Endothelial cell of umbilical vein (primary cell): ENCODE measurements around the gene CHST14.

Source experiments
- CTCF ChIP-seq, 2 donors: IDR thresholded peaks; 1 replicate in 1 of 2; 2 replicates in 1 of 2; pipeline ENCODE4 v1.5.1; 2011; ENCODE audit warnings: low read length in 2 of 2, mild to moderate bottlenecking in 2 of 2, moderate library complexity in 2 of 2, control low read depth in 1 of 2, inconsistent platforms in 1 of 2, low read depth in 1 of 2; ENCODE audit not compliant: insufficient read depth in 1 of 2; ENCODE audit errors: extremely low read depth in 1 of 2
- EZH2 ChIP-seq: IDR thresholded peaks from 2 replicates; pipeline ENCODE4 v1.6.1; 2012; ENCODE audit warnings: borderline replicate concordance, low read depth, mild to moderate bottlenecking, moderate library complexity, low read length, inconsistent platforms; ENCODE audit not compliant: severe bottlenecking
- JUN ChIP-seq: IDR thresholded peaks from 2 replicates; pipeline ENCODE4 v1.6.1; 2011; ENCODE audit warnings: borderline replicate concordance, low read depth; ENCODE audit not compliant: insufficient read length, insufficient read depth
- MAX ChIP-seq: IDR thresholded peaks from 2 replicates; pipeline ENCODE4 v1.6.1; 2011; ENCODE audit not compliant: insufficient read depth, insufficient read length
- MYC ChIP-seq: IDR thresholded peaks from one replicate; pipeline ENCODE4 v1.6.1; 2011; ENCODE audit warnings: mild to moderate bottlenecking, low read depth, low read length
- POLR2A ChIP-seq: IDR thresholded peaks from 2 replicates; pipeline ENCODE4 v1.6.1; 2012; ENCODE audit warnings: low read depth, mild to moderate bottlenecking, control low read depth, low read length
- POLR2AphosphoS5 ChIP-seq: IDR thresholded peaks from 2 replicates; pipeline ENCODE4 v1.6.1; 2012; ENCODE audit warnings: low read depth, mild to moderate bottlenecking, control low read depth, low read length, moderate library complexity; ENCODE audit not compliant: insufficient read depth

DNA sequence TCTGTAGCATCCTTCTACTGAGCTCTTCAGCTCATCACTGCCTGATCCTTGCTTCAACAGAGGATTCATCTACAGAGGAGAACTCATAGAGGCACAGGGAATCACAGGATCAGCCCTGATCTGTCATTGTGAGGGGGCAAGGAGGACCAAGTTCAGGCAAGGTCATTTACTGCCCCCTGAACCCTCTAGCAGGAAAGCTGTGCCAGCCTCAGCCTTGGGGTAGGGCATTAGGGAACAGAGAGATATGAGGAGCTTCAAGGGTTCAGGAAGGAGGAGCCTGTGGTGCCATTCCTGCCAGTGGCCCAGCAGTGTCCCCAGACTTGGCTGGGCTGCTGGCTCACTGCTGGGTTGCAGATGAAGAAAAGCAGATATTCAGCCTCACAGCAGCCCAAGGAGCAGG is 8.2 kb downstream of the CHST14 start:
- TF ChIP-seq JUN = no peak
- TF ChIP-seq POLR2AphosphoS5 = no peak
- no peak for TF ChIP-seq POLR2A
- TF ChIP-seq CTCF (IDR thresholded peaks at IDR 0.05; ENCODE audit: extremely low read depth in 1 of 2, insufficient read depth in 1 of 2, low read depth in 1 of 2, low read length in 2 of 2) = no peak
- TF ChIP-seq EZH2 = no peak
- TF ChIP-seq MYC = no peak
- TF ChIP-seq MAX = no peak
